ENCODE data around the gene CEMIP. TPM values are rescaled to one million over a fixed set of nuclear protein-coding genes. Genes with fewer than 3 reads are reported as not detected.

The CEMIP gene
- polyA plus RNA-seq, 1 of the 3 experiments (the other 2 are of a cell fraction), result 27.8 TPM

- Histone ChIP-seq H3K9me2 (no peaks in the 10 kb centered on the region), H3K9me3 (no peaks in the 10 kb centered on the region), H3K4me2 (no peak overlapping the region), H3K36me3 (replicated peaks in 1 of 2; ENCODE audit: control insufficient read depth in 1 of 2, insufficient read depth in 2 of 2, low read length in 1 of 2) (peaks cover 0 to 13% of the 10 kb centered on the region in 2 experiments), H3K9ac (no peak overlapping the region), H3K27me3 (ENCODE audit: insufficient read depth) (no peaks in the 10 kb centered on the region), H4K20me1 (ENCODE audit: insufficient read depth) (no peaks in the 10 kb centered on the region), H3K4me3 (ENCODE audit: low read depth in 2 of 2, low read length in 1 of 2) (no peak overlapping the region), H3K27ac (ENCODE audit: low read depth in 2 of 2, low read length in 1 of 2) (no peak overlapping the region), H3F3A (replicated peaks; ENCODE audit: insufficient read depth) (no peaks in the 10 kb centered on the region), H3K4me1 (ENCODE audit: control insufficient read depth in 1 of 2, insufficient read depth in 2 of 2, low read depth in 1 of 2, low read length in 1 of 2) (no peaks in the 10 kb centered on the region; a peak in 1 of 4 replicates), H3K79me2 (ENCODE audit: insufficient read depth) (no peaks in the 10 kb centered on the region), H2AFZ (ENCODE audit: low read depth) (no peak overlapping the region)
- DNase-seq, result no peak
- WGBS (ENCODE audit: low lambda C conversion rate), result 78% methylated on average over 1 of the region's 1 CpG
- no peak for TF ChIP-seq TAF1 (IDR thresholded peaks at IDR 0.05; ENCODE audit: borderline replicate concordance, low read depth, low read length)
- TF ChIP-seq CTCF (IDR thresholded peaks at IDR 0.05), result no peak
- no peak for TF ChIP-seq MAX (IDR thresholded peaks at IDR 0.05; ENCODE audit: low read depth)
- no peak for TF ChIP-seq FOXJ3 (CRISPR knock-in tag; IDR thresholded peaks at IDR 0.05)
- TF ChIP-seq NFIC (IDR thresholded peaks at IDR 0.05; ENCODE audit: borderline replicate concordance), result no peak
- ChIA-PET POLR2A (no interaction called here), CTCF (interaction anchor here (1.4 to 2.4 kb wide), 2 partner anchors 11 to 179 kb away, joined by 6 to 14 read pairs; partner anchors contain the start of gene CEMIP)
These were observed 11.8 kb downstream of the CEMIP start for GRCh38 chr15:80791004-80791403.

- POLR2A ChIA-PET, result no interaction called here
- CTCF ChIA-PET, result interaction anchor here (0.9 to 1.7 kb wide), 5 partner anchors 10 to 174 kb away, joined by 3 to 8 read pairs (median 4); no protein-coding TSS in a partner anchor
These were observed 17.2 kb downstream of the CEMIP start for GRCh38 chr15:80796407-80796806.

More at GRCh38 chr15:80796407-80796806, 17.2 kb downstream of the CEMIP start:
- no peaks in the 10 kb centered on the region for H3K9me2 ChIP-seq
- H2AFZ ChIP-seq (ENCODE audit: low read depth), result no peak overlapping the region
- no peaks in the 10 kb centered on the region for H3K79me2 ChIP-seq (ENCODE audit: insufficient read depth)
- H3K27me3 ChIP-seq (ENCODE audit: insufficient read depth), result no peaks in the 10 kb centered on the region
- no peak overlapping the region for H3K4me2 ChIP-seq
- DNase-seq, result no peak
- no peak for TF ChIP-seq USF2 (IDR thresholded peaks at IDR 0.05; ENCODE audit: borderline replicate concordance, low read depth, low read length)
- H3F3A ChIP-seq (replicated peaks; ENCODE audit: insufficient read depth), result no peaks in the 10 kb centered on the region
- H3K9ac ChIP-seq, result no peak overlapping the region
- no peak overlapping the region for H3K4me3 ChIP-seq (ENCODE audit: low read depth in 2 of 2, low read length in 1 of 2)
- H3K9me3 ChIP-seq, result no peaks in the 10 kb centered on the region
- H3K27ac ChIP-seq (ENCODE audit: low read depth in 2 of 2, low read length in 1 of 2), result no peak overlapping the region
- no peaks in the 10 kb centered on the region for H4K20me1 ChIP-seq (ENCODE audit: insufficient read depth)
- WGBS (ENCODE audit: low lambda C conversion rate), result 64% methylated on average over 5 of the region's 5 CpGs
- H3K36me3 ChIP-seq (replicated peaks in 1 of 2; ENCODE audit: control insufficient read depth in 1 of 2, insufficient read depth in 2 of 2, low read length in 1 of 2), result peaks cover 0 to 16% of the 10 kb centered on the region in 2 experiments
- H3K4me1 ChIP-seq (ENCODE audit: control insufficient read depth in 1 of 2, insufficient read depth in 2 of 2, low read depth in 1 of 2, low read length in 1 of 2), result peaks cover 0 to 6% of the 10 kb centered on the region in 2 experiments; a peak in 2 of 4 replicates
